Endothelial cell of umbilical vein (primary cell): ENCODE data around the gene KIF2C. TPM values are rescaled to one million over a fixed set of nuclear protein-coding genes. Genes with fewer than 3 reads are reported as not detected.

Experiments used
- BruUV-seq: library from RNA; stranded (reverse); fragments of 400-500 nt; replicated peaks from 2 replicates; lab custom pipeline; 2021; lab: Mats Ljungman, UMichigan
- CTCF ChIA-PET: fragments of 300-600, 350-600 bp; sonication (Branson Sonifier 250); formaldehyde crosslinking; loops from one replicate; lab custom pipeline; 2021; ENCODE audit warnings: antibody characterized with exemption, inconsistent platforms; lab: Charles Lee
- POLR2A ChIA-PET: fragments of 300-600, 350-600 bp; sonication (Branson Sonifier 250); formaldehyde crosslinking; loops from one replicate; lab custom pipeline; 2021; ENCODE audit warnings: antibody characterized with exemption, inconsistent platforms; lab: Charles Lee
- DNase-seq: peaks from one replicate; pipeline ENCODE4 v3.0.0-alpha.2; 2011; ENCODE audit warnings: low read depth, low spot score
- FAIRE-seq: peaks from 2 replicates; lab custom pipeline; 2011; peaks lifted over from hg19 to GRCh38; lab: Jason Lieb, UNC
- H2AFZ ChIP-seq: 2 replicates; pipeline ENCODE4 v1.6.0; 2012; ENCODE audit warnings: low read depth, low read length, control low read depth, inconsistent platforms
- H3K27ac ChIP-seq: 2 replicates; pipeline ENCODE4 v1.5.1; 2011; ENCODE audit warnings: low read depth, mild to moderate bottlenecking, control low read depth, low read length, moderate library complexity; ENCODE audit not compliant: insufficient read depth
- H3K27me3 ChIP-seq, 2 experiments: 2 replicates each; pipeline versions ENCODE4 v1.6.0 to v1.6.1; 2011; ENCODE audit warnings: low read length in 2 of 2, mixed read lengths in 1 of 2; ENCODE audit not compliant: control insufficient read depth in 2 of 2, insufficient read depth in 2 of 2
- H3K36me3 ChIP-seq, 2 experiments: 2 replicates in 1 of 2; 3 replicates in 1 of 2; pipeline ENCODE4 v1.5.1; 2011; ENCODE audit warnings: low read length in 2 of 2, mild to moderate bottlenecking in 1 of 2, moderate library complexity in 1 of 2; ENCODE audit not compliant: control insufficient read depth in 2 of 2, insufficient read depth in 2 of 2; ENCODE audit errors: extremely low read depth in 1 of 2
- H3K4me1 ChIP-seq: 3 replicates; pipeline ENCODE4 v1.5.1; 2011; ENCODE audit warnings: mild to moderate bottlenecking, low read length; ENCODE audit not compliant: control insufficient read depth, insufficient read depth; ENCODE audit errors: extremely low read depth
- H3K4me2 ChIP-seq: 2 replicates; pipeline ENCODE4 v1.6.1; 2011; ENCODE audit warnings: low read length, control low read depth, mixed read lengths; ENCODE audit not compliant: insufficient read depth
- H3K4me3 ChIP-seq, 3 experiments: fragments of 200-600 bp in 1 of 3; sonication (generic), shearing (Covaris generic) in 1 of 3; replicated peaks in 1 of 3; 2 replicates each; pipeline ENCODE4 v1.5.1; 2011 to 2016; ENCODE audit warnings: control low read depth in 3 of 3, low read length in 3 of 3, mild to moderate bottlenecking in 2 of 3, inconsistent platforms in 1 of 3, low read depth in 1 of 3, moderate library complexity in 1 of 3; ENCODE audit not compliant: insufficient read depth in 1 of 3
- H3K79me2 ChIP-seq: 2 replicates; pipeline ENCODE4 v1.6.0; 2012; ENCODE audit warnings: low read length, inconsistent platforms; ENCODE audit not compliant: control insufficient read depth, insufficient read depth
- H3K9ac ChIP-seq: replicated peaks from 2 replicates; pipeline ENCODE3; 2011; ENCODE audit warnings: low read length, control low read depth; ENCODE audit not compliant: insufficient read depth; ENCODE audit errors: extremely low read depth
- H3K9me1 ChIP-seq: replicated peaks from 3 replicates; pipeline ENCODE4 v1.6.0; 2011; ENCODE audit warnings: mild to moderate bottlenecking, low read length; ENCODE audit not compliant: control insufficient read depth, insufficient read depth; ENCODE audit errors: extremely low read depth
- H3K9me3 ChIP-seq: replicated peaks from 2 replicates; pipeline ENCODE4 v1.5.1; 2012; ENCODE audit warnings: low read length, inconsistent platforms; ENCODE audit not compliant: control insufficient read depth, insufficient read depth
- H4K20me1 ChIP-seq: replicated peaks from 2 replicates; pipeline ENCODE3; 2011; ENCODE audit warnings: mild to moderate bottlenecking, low read length; ENCODE audit not compliant: control insufficient read depth, insufficient read depth; ENCODE audit errors: extremely low read depth
- JUN ChIP-seq: IDR thresholded peaks from 2 replicates; pipeline ENCODE4 v1.6.1; 2011; ENCODE audit warnings: borderline replicate concordance, low read depth; ENCODE audit not compliant: insufficient read length, insufficient read depth
- POLR2A ChIP-seq: IDR thresholded peaks from 2 replicates; pipeline ENCODE4 v1.6.1; 2012; ENCODE audit warnings: low read depth, mild to moderate bottlenecking, control low read depth, low read length
- POLR2AphosphoS5 ChIP-seq: IDR thresholded peaks from 2 replicates; pipeline ENCODE4 v1.6.1; 2012; ENCODE audit warnings: low read depth, mild to moderate bottlenecking, control low read depth, low read length, moderate library complexity; ENCODE audit not compliant: insufficient read depth
- dilution Hi-C: fragments of 300-500 bp; cut with MboI; formaldehyde crosslinking; loops from one replicate; pipeline ENCODE4 v1.15.0; 2019; ENCODE audit warnings: low sequenced_read_pairs; ENCODE audit not compliant: extremely low pct_ligation_motif_present
- intact Hi-C: fragments of 100-400 bp; cut with micrococcal nuclease; formaldehyde crosslinking; loops from one replicate; pipeline ENCODE4 v1.10.0; 2022
- polyA plus RNA-seq, 4 experiments: library from polyadenylated mRNA; depleted of rRNA in 3 of 4; stranded (reverse) in 3 of 4; unstranded in 1 of 4; fragments of >200 nt; gene quantifications; 2 replicates each; pipeline versions ENCODE4 v1.2.1 to v1.2.3, GENCODE V29; 2011 to 2012; ENCODE audit warnings: missing spikeins in 1 of 4
- total RNA-seq: library from RNA; stranded (reverse); gene quantifications from 2 replicates; pipeline ENCODE4 v1.2.3, GENCODE V29; 2021
- TF ChIP-seq, protein P1 (sequence below): IDR thresholded peaks from 2 replicates; pipeline ENCODE4 v1.6.1; 2011; ENCODE audit not compliant: insufficient read depth, insufficient read length

KIF2C gene
- total and polyA plus RNA-seq, 2 donors (not counting 3 experiments of a cell fraction or from before 2014, with no cell fraction given), result 27.1 to 53.7 TPM

DNA sequence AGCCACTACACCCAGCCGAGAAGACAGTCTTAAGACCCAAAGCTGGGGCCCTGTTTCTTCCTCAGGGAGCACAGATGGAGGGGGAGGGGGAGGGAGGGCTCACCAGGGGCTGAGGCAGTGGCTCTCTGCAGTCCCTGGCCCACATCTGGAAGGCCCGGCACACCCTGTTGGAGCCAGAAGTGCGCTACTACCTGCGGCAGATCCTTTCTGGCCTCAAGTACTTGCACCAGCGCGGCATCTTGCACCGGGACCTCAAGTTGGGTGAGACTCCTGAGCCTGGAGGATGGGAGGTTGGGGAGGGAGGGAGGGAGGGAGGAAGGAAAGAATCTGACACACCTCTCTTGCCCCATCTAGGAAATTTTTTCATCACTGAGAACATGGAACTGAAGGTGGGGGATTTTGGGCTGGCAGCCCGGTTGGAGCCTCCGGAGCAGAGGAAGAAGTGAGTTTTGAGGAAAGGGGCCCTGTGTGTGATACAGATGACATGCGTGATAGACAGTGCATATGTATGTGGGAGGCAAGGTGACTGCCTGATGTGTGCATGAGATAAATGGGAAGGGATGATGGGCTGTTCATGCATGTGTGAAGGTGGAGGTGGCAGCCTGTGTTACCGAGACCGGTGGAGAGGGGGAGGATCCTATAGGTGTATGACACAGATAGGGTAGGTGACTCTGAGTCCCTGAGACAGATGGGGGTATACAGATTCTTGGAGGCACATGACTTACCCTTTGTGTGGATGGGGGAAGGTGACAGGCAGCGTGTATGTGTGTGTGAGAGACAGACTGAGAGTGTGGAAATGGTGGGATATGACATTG lies 62.1 kb downstream of the KIF2C start:
- no peaks in the 10 kb centered on the region for H3K27me3 ChIP-seq
- dilution Hi-C loops, result no loop called here
- H3K4me3 ChIP-seq, result peak overlapping the region; percentile 3 to 69 (median 41)
- H2AFZ ChIP-seq, result no peak overlapping the region
- no peak for FAIRE-seq
- intact Hi-C loops, result loop anchor here (1.0 to 10.0 kb wide), 3 partner anchors 18 to 883 kb away; partner anchors contain the start of genes GPBP1L1, RPS8 and TMEM69
- peak; percentile 39 for DNase-seq
- peaks cover 32% of the 10 kb centered on the region for H3K4me1 ChIP-seq
- no peak overlapping the region for H3K27ac ChIP-seq
- H3K36me3 ChIP-seq, result peaks cover 4 to 30% of the 10 kb centered on the region in 2 experiments
- H3K9me3 ChIP-seq, result no peaks in the 10 kb centered on the region
- POLR2A ChIA-PET, result interaction anchor here (2.0 to 3.5 kb wide), 4 partner anchors 8 to 27 kb away, joined by 15 to 75 read pairs (median 33); partner anchors contain the start of genes BTBD19 and RPS8
- H3K9ac ChIP-seq, result peak overlapping the region; percentile 47
- H3K79me2 ChIP-seq, result peaks cover 46% of the 10 kb centered on the region
- no peaks in the 10 kb centered on the region for H3K9me1 ChIP-seq
- peak overlapping the region; percentile 92 for H3K4me2 ChIP-seq
- TF ChIP-seq POLR2A (peak; percentile 29), JUN (no peak)
- CTCF ChIA-PET, result interaction anchor here (1.0 to 3.5 kb wide), 5 partner anchors 8 to 26 kb away, joined by 3 to 57 read pairs (median 12); partner anchors contain the start of genes BTBD19 and RPS8
- BruUV-seq, result no TSS peak
- H4K20me1 ChIP-seq, result no peaks in the 10 kb centered on the region

DNA sequence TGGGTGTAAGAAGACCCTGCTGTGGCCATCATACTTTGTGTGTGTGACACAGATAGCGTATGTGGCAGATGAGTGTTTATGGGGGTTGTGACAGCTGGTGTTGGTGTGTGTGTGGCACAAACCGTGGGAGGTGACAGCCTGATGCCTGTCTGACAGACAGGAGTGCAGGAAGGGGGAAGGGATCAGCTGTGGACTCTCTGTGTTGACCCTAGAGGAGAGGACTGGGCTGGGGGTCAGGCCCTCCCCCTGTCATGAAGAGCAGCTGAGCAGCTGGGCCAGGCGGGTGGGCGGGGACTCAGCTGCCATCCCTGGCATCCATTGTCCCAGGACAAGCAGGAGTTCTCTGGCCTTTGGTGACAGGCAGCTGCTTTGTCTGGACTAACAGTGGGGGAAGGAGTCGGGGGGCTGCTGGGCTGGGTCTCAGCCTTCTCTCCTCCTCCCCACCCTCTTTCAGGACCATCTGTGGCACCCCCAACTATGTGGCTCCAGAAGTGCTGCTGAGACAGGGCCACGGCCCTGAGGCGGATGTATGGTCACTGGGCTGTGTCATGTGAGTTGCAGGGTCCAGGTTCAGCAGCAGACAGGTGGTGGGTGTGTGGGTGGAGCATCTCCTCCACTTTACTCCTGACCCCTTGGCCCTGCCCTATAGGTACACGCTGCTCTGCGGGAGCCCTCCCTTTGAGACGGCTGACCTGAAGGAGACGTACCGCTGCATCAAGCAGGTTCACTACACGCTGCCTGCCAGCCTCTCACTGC lies 62.8 kb downstream of the KIF2C start:
- H3K79me2 ChIP-seq, result peaks cover 46% of the 10 kb centered on the region
- H3K4me1 ChIP-seq, result peaks cover 36% of the 10 kb centered on the region
- peak overlapping the region; percentile 92 for H3K4me2 ChIP-seq
- H3K27me3 ChIP-seq, result no peaks in the 10 kb centered on the region
- no peak for FAIRE-seq
- no peaks in the 10 kb centered on the region for H3K9me3 ChIP-seq
- POLR2A ChIA-PET, result interaction anchor here (3.5 kb wide), 1 partner anchor 16 kb away, joined by 48 read pairs; no protein-coding TSS in a partner anchor
- H4K20me1 ChIP-seq, result no peaks in the 10 kb centered on the region
- peak overlapping the region; percentile 12 for H3K27ac ChIP-seq
- H2AFZ ChIP-seq, result no peak overlapping the region
- intact Hi-C loops (loop anchor here (10.0 kb wide), 1 partner anchor 882 kb away; the partner anchor contains the start of genes GPBP1L1 and TMEM69), dilution Hi-C loops (no loop called here)
- no peak for DNase-seq
- TF ChIP-seq, protein P1, sequence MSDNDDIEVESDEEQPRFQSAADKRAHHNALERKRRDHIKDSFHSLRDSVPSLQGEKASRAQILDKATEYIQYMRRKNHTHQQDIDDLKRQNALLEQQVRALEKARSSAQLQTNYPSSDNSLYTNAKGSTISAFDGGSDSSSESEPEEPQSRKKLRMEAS, result no peak
- TF ChIP-seq POLR2AphosphoS5 (peak; percentile 15), POLR2A (peak; percentile 53), JUN (no peak)
- H3K9ac ChIP-seq, result peak overlapping the region; percentile 47
- no TSS peak for BruUV-seq
- peak overlapping the region in 2 of 3 experiments; percentile 41 to 69 for H3K4me3 ChIP-seq
- H3K9me1 ChIP-seq, result no peaks in the 10 kb centered on the region
- peaks cover 4 to 32% of the 10 kb centered on the region in 2 experiments for H3K36me3 ChIP-seq
- CTCF ChIA-PET, result interaction anchor here (1.0 kb wide), 1 partner anchor 9 kb away, joined by 3 read pairs; no protein-coding TSS in a partner anchor
